Mesothelial cell of epicardium (in vitro differentiated cells): ENCODE results near the gene PLAU. TPM values are rescaled to one million over a fixed set of nuclear protein-coding genes. Genes with fewer than 3 reads are reported as not detected.

Experiments used
- DNase-seq, 2 experiments: peaks; one replicate each; pipeline ENCODE4 v3.0.0; 2021; ENCODE audit warnings: low spot score in 2 of 2; ENCODE audit not compliant: unreplicated experiment in 2 of 2
- H3K27ac Mint-ChIP-seq: 2 replicates; pipeline ENCODE4 v1.8.0; 2021; ENCODE audit warnings: mixed read lengths
- H3K27me3 Mint-ChIP-seq: 2 replicates; pipeline ENCODE4 v1.8.0; 2021; ENCODE audit warnings: low read depth, mixed read lengths
- H3K36me3 Mint-ChIP-seq: 2 replicates; pipeline ENCODE4 v1.8.0; 2021; ENCODE audit warnings: mixed read lengths
- H3K4me1 Mint-ChIP-seq: 2 replicates; pipeline ENCODE4 v1.8.0; 2021; ENCODE audit warnings: mixed read lengths
- H3K4me3 Mint-ChIP-seq: 2 replicates; pipeline ENCODE4 v1.8.0; 2021; ENCODE audit warnings: mild to moderate bottlenecking, moderate library complexity, mixed read lengths
- H3K9me3 Mint-ChIP-seq: 2 replicates; pipeline ENCODE4 v1.8.0; 2021; ENCODE audit warnings: mixed read lengths
- total RNA-seq: library from RNA; stranded (reverse); gene quantifications from 3 replicates; pipeline ENCODE4 v1.2.1, GENCODE V29; 2021
- TF ChIP-seq, protein P1 (sequence below): fragments of 200-600 bp; sonication (generic); IDR thresholded peaks from one replicate; pipeline ENCODE4 v1.5.0; 2021; ENCODE audit warnings: antibody characterized with exemption; ENCODE audit not compliant: unreplicated experiment

The PLAU gene
- total RNA-seq, 1 donor from 2014 or later: 4.7 TPM

DNA sequence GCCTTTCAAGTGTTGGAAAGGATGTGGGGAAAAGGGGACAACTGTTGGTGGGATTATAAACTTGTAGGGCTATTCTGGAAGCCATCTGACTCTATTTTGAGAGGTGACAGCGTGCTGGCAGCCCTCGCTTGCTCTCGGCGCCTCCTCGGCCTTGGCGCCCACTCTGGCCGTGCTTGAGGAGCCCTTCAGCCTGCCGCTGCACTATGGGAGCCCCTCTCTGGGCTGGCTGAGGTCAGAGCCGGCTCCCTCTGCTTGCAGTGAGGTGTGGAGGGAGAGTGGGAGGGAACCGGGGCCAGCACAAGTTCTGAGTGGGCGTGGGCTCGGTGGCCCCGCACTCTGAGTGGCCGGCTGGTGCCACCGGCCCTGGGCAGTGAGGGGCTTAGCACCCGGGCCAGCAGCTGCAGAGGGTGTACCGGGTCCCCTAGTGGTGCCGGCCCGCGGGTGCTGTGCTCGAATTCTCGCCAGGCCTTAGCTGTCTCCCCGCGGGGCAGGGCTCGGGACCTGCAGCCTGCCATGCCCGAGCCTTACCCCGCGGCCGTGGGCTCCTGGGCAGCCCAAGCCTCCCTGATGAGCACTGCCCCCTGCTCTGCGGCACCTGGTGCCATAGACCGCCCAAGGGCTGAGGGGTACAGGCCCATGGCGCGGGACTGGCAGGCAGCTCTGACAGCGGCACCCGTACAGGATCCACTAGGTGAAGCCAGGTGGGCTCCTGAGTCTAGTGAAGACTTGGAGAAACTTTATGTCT lies 33.6 kb downstream of the PLAU start:
- no peak for DNase-seq
- Mint-ChIP-seq H3K36me3 (no peaks in the 10 kb centered on the region), H3K4me3 (no peak overlapping the region), H3K27me3 (no peaks in the 10 kb centered on the region), H3K4me1 (peaks cover 7% of the 10 kb centered on the region), H3K9me3 (no peaks in the 10 kb centered on the region), H3K27ac (no peak overlapping the region)
- TF ChIP-seq, protein P1, sequence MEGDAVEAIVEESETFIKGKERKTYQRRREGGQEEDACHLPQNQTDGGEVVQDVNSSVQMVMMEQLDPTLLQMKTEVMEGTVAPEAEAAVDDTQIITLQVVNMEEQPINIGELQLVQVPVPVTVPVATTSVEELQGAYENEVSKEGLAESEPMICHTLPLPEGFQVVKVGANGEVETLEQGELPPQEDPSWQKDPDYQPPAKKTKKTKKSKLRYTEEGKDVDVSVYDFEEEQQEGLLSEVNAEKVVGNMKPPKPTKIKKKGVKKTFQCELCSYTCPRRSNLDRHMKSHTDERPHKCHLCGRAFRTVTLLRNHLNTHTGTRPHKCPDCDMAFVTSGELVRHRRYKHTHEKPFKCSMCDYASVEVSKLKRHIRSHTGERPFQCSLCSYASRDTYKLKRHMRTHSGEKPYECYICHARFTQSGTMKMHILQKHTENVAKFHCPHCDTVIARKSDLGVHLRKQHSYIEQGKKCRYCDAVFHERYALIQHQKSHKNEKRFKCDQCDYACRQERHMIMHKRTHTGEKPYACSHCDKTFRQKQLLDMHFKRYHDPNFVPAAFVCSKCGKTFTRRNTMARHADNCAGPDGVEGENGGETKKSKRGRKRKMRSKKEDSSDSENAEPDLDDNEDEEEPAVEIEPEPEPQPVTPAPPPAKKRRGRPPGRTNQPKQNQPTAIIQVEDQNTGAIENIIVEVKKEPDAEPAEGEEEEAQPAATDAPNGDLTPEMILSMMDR: no peak

DNA sequence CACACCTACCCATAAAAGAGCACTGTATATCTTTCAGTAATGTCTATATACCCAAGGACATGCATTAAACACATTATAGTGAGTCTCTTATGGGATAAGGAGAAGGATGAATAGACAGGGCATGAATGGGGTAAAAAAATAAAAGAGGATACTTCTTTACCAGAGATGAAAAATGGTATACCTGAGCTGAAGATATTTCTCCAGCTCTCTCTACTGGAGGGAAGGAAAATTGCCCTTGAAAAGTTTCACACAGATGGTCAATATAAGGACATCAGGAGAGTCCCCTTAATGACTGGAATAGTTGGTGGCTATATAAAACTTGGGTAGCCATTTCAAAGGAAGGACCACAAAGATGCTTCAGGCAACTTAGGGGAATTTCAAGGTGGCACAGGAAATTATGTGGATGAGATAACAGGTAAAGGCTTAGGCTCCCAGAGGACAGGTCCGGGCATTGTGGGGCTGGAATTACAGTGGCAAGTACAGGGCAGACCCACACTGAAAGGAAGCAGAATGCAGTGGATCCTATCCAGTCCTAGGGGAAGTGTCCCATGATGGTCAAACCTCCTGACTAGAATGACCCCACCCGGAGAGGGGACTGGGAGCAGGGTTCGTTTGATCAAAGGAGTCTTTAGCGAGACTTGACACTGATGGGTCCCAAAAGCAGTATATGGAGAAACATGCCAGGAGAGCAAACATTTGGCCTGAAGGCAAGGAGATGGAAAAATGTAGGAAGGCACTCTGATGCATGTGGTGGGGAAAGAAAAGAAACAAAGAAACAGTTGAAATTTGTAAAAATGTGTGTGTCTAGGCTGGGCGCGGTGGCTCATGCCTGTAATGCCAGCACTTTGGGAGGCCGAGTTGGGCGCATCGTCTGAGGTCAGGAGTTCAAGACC lies 35.6 kb downstream of the PLAU start:
- Mint-ChIP-seq H3K27me3 (no peaks in the 10 kb centered on the region), H3K4me3 (no peak overlapping the region), H3K9me3 (no peaks in the 10 kb centered on the region), H3K36me3 (no peaks in the 10 kb centered on the region), H3K4me1 (no peaks in the 10 kb centered on the region), H3K27ac (no peak overlapping the region)
- no peak for DNase-seq
- TF ChIP-seq, protein P1: no peak

DNA sequence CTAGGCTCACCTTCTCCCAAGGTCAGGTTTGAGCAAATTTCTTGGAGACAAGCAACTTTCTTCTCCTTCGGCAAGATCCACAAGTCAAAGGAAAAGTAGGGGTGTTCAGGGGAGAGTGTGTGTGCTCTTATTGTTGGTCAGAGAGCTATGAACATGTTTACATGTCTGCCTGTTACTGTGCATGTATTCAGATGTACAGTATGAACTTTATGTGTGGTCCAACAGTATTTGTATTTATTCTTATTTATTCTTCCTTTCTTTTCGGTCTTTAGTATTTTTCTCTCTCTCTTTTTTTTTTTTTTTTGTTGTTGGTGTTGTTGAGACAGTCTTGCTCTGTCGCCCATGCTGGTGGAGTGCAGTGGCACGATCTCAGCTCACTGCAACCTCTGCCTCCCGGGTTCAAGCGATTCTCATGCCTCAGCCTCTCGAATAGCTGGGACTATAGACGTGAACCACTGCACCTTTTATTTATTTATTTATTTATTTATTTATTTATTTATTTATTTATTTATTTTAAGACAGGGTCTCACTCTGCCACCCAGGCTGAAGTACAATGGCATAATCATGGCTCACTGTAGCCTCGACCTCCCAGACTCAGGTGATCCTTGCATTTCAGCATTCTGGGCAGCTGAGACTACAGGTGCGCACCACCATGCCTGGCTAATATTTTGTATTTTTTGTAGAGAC lies 38.2 kb downstream of the PLAU start:
- H3K4me1 Mint-ChIP-seq: no peaks in the 10 kb centered on the region

DNA sequence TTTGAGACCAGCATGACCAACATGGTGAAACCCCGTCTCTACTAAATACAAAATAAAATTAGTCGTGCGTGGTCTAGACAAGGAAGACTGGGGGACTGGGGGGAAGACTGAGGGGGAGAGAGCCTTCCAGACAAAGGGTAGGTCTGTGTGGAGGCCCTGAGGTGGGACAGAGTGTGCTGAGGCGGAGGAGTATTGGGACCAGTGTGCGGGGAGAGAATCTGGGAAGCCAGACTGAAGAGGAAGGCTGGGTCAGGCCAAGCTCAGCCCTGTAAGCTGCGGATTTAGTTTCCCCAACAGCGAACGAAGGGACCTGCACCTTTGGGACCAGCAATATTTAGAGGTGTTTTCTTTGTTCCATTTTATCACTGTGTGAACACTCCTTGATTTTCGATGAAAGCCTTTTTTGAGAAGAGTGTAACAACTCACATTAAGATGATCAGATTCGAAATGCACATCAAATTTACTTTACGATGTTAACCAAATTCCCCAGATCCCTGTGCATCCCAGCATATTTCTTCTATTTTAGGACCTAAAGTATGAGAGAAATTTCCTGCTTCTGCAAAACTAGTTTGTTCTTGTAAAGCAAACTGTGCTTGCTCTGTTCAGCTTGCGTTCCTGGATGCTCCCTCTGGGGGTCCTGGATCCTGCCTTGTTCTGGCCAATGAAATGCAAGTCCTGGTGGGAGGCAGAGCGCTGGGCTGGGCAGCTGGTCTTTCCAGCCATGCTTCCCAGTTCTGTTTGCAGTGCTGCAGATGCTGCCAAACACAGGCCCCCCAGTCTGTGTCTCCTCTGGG lies 39.4 kb downstream of the PLAU start:
- H3K27ac Mint-ChIP-seq: no peak overlapping the region
- TF ChIP-seq, protein P1: no peak
- H3K4me3 Mint-ChIP-seq: no peak overlapping the region
- no peaks in the 10 kb centered on the region for H3K36me3 Mint-ChIP-seq
- no peaks in the 10 kb centered on the region for H3K4me1 Mint-ChIP-seq
- H3K9me3 Mint-ChIP-seq: no peaks in the 10 kb centered on the region
- no peaks in the 10 kb centered on the region for H3K27me3 Mint-ChIP-seq
- no peak for DNase-seq

More for the DNA sequence above, 38.2 kb downstream of the PLAU start:
- Mint-ChIP-seq H3K4me3 (no peak overlapping the region), H3K9me3 (no peaks in the 10 kb centered on the region), H3K27ac (no peak overlapping the region), H3K27me3 (no peaks in the 10 kb centered on the region), H3K36me3 (no peaks in the 10 kb centered on the region)
- TF ChIP-seq, protein P1: no peak
- DNase-seq: no peak

DNA sequence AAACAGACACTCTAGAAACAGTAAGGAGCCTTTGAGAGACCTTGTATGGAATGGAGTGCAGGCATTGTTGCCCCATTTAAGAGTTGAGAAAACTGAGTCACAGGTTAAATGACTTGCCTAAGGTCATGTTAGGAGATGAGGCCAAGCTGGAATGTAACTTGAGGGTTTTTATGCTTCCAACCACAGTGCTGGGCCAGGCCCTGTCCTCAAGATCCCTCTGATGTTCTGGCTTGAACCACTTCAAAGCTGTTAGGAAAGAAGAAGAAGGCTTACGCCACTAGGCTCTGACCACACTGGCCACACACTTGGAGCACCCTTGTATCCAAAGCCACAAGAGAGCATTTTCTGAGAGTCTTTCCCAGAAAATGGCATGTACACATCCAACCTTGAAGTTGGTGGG lies 42.7 kb downstream of the PLAU start:
- H3K4me3 Mint-ChIP-seq: no peak overlapping the region
- no peaks in the 10 kb centered on the region for H3K36me3 Mint-ChIP-seq
- no peak for DNase-seq
- TF ChIP-seq, protein P1: no peak
- no peaks in the 10 kb centered on the region for H3K27me3 Mint-ChIP-seq
- H3K4me1 Mint-ChIP-seq: peaks cover 13% of the 10 kb centered on the region
- H3K9me3 Mint-ChIP-seq: no peaks in the 10 kb centered on the region
- H3K27ac Mint-ChIP-seq: no peak overlapping the region
